ENCODE data around the gene SH3GL1.

Gene SH3GL1

GRCh38 chr19:4366666-4367335 is 33.5 kb downstream of the SH3GL1 start:
- no peak for DNase-seq (ENCODE audit: insufficient read length, low spot score)

GRCh38 chr19:4365791-4366665 is 34.3 kb downstream of the SH3GL1 start:
- DNase-seq (ENCODE audit: insufficient read length, low spot score), result no peak
- no peak for FAIRE-seq

More at GRCh38 chr19:4366666-4367335, 33.5 kb downstream of the SH3GL1 start:
- FAIRE-seq, result no peak

GRCh38 chr19:4365341-4365740 is 35.0 kb downstream of the SH3GL1 start:
- DNase-seq (ENCODE audit: insufficient read length, low spot score) (no peak), FAIRE-seq (no peak)

- FAIRE-seq, result no peak
- no peak for DNase-seq (ENCODE audit: insufficient read length, low spot score)
These were observed 36.6 kb downstream of the SH3GL1 start for GRCh38 chr19:4363571-4364304.

- FAIRE-seq (no peak), DNase-seq (ENCODE audit: insufficient read length, low spot score) (no peak)
These were observed 37.4 kb downstream of the SH3GL1 start for GRCh38 chr19:4362831-4363545.

GRCh38 chr19:4362101-4362828 is 38.1 kb downstream of the SH3GL1 start:
- FAIRE-seq, result no peak
- no peak for DNase-seq (ENCODE audit: insufficient read length, low spot score)

- DNase-seq (ENCODE audit: insufficient read length, low spot score) (no peak), FAIRE-seq (no peak)
These were observed 38.9 kb downstream of the SH3GL1 start for GRCh38 chr19:4361152-4362046.

GRCh38 chr19:4360641-4361151 is 39.7 kb downstream of the SH3GL1 start:
- DNase-seq (ENCODE audit: insufficient read length, low spot score) (no peak), FAIRE-seq (no peak)

- FAIRE-seq (no peak), DNase-seq (ENCODE audit: insufficient read length, low spot score) (no peak)
These were observed 40.2 kb downstream of the SH3GL1 start for GRCh38 chr19:4360081-4360569.

GRCh38 chr19:4359627-4360000 is 40.7 kb downstream of the SH3GL1 start:
- DNase-seq (ENCODE audit: insufficient read length, low spot score) (no peak), FAIRE-seq (no peak)

GRCh38 chr19:4358709-4359626 is 41.4 kb downstream of the SH3GL1 start:
- FAIRE-seq (no peak), DNase-seq (ENCODE audit: insufficient read length, low spot score) (no peak)

GRCh38 chr19:4357921-4358326 is 42.4 kb downstream of the SH3GL1 start:
- DNase-seq (ENCODE audit: insufficient read length, low spot score) (no peak), FAIRE-seq (no peak)

- FAIRE-seq (no peak), DNase-seq (ENCODE audit: insufficient read length, low spot score) (no peak)
These were observed 43.1 kb downstream of the SH3GL1 start for GRCh38 chr19:4357095-4357797.

- no peak for FAIRE-seq
- DNase-seq (ENCODE audit: insufficient read length, low spot score), result no peak
These were observed 45.5 kb downstream of the SH3GL1 start for GRCh38 chr19:4354897-4355296.

- no peak for FAIRE-seq
- no peak for DNase-seq (ENCODE audit: insufficient read length, low spot score)
These were observed 46.1 kb downstream of the SH3GL1 start for GRCh38 chr19:4354282-4354681.

GRCh38 chr19:4352701-4353121 is 47.6 kb downstream of the SH3GL1 start:
- FAIRE-seq (no peak), DNase-seq (ENCODE audit: insufficient read length, low spot score) (no peak)

GRCh38 chr19:4350726-4351125 is 49.6 kb downstream of the SH3GL1 start:
- DNase-seq (ENCODE audit: insufficient read length, low spot score), result no peak
- no peak for FAIRE-seq

Measured in HTR-8/SVneo (cell line).